ENCODE data around the gene TRPM3.

DNA sequence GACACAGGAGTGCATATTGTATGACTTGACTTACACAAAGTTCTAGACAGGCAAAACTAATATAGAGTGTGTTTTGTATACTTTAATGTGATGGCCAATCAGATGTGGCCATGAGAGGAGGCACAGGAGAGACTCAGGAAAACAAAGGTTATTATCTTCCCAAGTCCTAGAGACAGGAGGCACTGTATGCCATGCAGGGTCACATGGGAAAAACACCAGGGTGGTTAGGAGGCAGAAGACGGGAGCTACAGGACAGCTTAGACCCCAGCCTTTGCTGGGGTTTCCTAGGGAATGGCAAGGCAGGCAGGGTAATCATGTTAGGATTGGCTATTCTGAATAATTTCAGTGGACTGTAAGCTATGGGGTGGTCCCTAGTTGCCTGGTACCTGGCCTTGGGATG, 16.2 kb downstream of the TRPM3 start:
- TF ChIP-seq CTCF (IDR thresholded peaks at IDR 0.05 in 4 of 5, conservative IDR thresholded peaks at IDR 0.05 in 1 of 5), result no peak
- no peak for TF ChIP-seq POLR2A (IDR thresholded peaks at IDR 0.05)

Data from gastrocnemius medialis (tissue), 4 donors.